GM12801 (cell line): Measurements from ENCODE around the gene C12orf75.

ENCODE experiments used
- TF ChIP-seq, protein P1 (sequence below): IDR thresholded peaks from one replicate; pipeline ENCODE4 v1.5.1; 2011; ENCODE audit warnings: control low read depth; ENCODE audit not compliant: insufficient read length; ENCODE audit errors: extremely low read depth

C12orf75 gene

DNA sequence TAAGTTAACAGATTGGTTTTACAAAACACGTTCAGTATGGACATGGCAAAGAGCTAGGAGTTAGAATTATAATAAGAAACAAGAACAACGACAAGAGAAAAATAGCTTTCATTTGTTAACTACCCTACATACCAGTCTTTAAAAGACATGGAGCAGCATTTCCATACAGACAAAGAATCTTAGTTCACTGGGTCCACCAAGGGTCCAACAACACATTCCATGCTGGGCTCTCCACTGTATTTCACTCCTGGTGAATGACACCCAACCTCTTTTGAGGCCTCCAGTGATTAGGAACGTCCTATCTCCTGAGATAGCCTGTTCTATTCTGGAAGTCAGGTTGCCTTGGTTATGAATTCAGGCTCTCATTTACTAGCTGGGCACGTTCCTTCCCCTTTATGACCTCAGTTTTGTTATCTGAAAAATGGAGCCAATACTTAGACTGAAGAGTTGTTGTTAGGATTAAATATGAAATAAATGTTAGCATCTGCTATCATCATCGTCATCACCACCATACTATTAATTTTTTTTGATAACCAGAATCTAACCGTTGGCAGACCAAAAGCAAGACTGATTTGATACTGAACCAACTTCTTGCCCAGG lies 37.7 kb downstream of the C12orf75 start:
- TF ChIP-seq, protein P1, sequence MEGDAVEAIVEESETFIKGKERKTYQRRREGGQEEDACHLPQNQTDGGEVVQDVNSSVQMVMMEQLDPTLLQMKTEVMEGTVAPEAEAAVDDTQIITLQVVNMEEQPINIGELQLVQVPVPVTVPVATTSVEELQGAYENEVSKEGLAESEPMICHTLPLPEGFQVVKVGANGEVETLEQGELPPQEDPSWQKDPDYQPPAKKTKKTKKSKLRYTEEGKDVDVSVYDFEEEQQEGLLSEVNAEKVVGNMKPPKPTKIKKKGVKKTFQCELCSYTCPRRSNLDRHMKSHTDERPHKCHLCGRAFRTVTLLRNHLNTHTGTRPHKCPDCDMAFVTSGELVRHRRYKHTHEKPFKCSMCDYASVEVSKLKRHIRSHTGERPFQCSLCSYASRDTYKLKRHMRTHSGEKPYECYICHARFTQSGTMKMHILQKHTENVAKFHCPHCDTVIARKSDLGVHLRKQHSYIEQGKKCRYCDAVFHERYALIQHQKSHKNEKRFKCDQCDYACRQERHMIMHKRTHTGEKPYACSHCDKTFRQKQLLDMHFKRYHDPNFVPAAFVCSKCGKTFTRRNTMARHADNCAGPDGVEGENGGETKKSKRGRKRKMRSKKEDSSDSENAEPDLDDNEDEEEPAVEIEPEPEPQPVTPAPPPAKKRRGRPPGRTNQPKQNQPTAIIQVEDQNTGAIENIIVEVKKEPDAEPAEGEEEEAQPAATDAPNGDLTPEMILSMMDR: no peak

DNA sequence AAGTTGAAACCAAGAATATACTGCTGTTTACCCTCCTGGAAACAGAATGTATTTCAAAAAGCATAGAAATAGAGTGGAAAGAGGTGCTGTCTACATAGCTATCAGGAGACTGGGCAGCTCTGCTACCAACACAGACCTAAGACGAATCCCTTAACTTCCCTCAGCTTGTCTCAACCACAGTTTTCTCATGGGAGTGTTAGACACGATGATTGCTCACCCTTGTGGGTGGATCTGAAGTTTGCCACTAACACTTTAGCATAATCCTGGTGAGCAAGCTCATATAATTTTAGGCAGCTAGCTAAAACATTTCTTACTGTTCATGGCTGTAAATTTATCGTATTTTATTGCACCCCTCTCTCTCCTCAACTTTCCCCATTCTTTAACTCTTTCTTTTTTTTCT lies 38.5 kb downstream of the C12orf75 start:
- TF ChIP-seq, protein P1: no peak

DNA sequence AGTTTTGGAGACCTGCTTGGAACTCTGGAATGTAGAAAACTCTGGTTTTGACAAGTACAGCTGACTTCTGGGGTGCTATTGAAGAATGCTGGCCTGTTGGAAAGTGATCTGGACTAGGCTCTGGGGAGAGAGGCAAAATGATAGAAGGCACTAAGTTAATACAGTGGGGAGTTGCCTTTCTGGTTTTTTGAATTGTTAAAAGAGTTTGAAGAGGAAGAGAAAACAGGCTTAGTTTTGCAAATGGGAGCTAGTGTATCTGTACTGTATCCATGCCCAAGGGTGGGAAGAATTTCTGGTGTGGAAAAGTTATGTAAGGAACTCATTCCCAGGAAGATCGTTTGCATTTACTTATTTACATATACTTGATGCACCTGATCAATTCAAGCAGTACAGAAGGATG lies 43.8 kb downstream of the C12orf75 start:
- TF ChIP-seq, protein P1: no peak

DNA sequence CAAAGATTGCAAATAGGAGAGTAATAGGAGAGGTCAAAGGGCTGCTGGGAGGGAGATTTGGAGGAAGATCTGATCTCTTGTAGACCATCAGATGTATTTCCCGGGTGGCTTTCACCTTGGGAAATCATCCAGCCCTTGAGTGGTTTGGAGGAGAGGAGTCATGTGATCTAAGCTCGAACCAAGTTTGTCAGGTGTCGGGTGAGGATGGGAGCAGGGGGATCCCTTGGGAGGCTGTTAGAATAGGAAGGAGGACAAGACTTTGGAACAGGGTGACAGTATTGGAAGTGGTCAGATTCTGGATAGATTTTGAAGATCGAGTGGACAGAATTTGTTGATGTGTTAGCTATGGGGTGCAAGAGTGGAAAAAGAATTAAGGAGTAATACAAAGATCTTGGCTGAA lies 46.6 kb downstream of the C12orf75 start:
- TF ChIP-seq, protein P1: no peak

DNA sequence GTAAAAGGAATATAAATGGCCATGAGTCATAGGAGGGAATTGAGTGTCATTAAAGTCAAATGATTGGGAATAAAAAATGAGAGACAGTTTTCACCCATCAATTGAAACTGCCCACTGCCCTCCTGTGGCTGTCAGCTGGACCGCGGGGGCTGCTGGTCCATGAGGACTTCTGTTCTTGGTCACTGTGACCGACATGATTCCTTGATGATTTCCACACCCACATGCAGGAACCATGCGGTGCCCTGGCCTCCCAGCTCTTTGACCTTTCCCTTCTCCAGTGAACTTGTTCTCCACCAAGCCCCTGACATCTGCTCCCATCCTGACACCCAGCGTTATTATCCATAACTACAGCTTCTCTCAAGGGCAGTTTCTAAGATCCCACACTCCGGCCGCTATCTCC lies 48.4 kb downstream of the C12orf75 start:
- TF ChIP-seq, protein P1: no peak

DNA sequence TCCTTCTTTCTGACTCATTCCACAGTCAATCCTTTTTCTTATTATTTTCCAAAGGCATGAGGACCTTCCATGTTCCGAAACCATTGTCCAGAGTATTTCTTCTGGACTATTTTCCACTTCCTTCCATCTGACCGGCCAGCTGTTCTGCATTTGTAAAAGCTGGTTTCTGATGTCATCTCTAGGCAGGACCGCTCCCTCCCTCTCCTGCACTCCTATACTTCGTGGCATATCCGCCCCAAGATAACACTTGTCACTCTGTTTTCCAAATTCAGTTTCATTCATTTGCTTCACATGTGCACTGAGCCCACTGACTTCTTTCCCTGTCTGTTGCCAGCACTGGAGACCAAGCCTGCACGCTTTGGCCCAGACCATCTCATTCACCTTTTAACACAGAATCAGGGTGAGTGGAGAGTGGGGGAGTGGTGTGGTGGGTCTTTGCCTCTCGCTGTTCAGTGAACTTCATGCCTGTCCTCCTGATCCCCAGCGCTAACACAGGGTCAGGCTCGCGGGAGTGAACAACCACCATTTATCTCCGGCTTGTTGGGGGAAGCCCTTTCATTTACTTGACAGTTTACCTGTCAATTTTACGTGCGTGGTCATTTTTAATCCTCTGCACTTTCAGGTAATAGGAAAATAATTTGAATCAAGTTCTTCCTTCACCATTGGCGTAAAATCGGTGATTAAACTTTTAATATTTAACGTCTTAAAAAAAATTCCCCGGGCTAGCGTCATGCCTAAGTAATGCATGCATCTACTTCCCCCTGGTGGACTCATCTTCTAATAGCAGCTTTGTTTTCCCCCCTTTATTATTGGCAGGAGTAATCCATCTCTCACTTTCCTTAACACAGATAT lies 52.5 kb downstream of the C12orf75 start:
- TF ChIP-seq, protein P1: no peak

DNA sequence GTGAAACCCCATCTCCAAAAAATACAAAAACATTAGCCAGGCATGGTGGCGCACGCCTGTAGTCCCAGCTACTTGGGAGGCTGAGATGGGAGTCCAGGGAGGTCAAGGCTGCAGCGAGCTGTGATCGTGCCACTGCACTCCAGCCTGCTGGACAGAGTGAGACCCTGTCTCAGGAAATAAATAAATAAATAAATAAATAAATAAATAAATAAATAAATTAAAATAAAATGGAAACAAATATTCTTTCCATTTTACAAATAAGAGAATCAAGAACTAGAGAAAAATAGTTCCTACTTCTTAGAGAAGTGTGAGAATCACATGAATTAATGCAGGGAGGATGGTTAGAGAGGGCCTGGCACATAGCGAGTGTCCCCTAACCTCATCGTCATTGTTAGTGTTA lies 53.7 kb downstream of the C12orf75 start:
- TF ChIP-seq, protein P1: no peak
